ENCODE data around the gene SEMA6A. TPM values are rescaled to one million over a fixed set of nuclear protein-coding genes. Genes with fewer than 3 reads are reported as not detected.

SEMA6A gene
- total RNA-seq, 1 donor from 2014 or later: 0.27 TPM

DNA sequence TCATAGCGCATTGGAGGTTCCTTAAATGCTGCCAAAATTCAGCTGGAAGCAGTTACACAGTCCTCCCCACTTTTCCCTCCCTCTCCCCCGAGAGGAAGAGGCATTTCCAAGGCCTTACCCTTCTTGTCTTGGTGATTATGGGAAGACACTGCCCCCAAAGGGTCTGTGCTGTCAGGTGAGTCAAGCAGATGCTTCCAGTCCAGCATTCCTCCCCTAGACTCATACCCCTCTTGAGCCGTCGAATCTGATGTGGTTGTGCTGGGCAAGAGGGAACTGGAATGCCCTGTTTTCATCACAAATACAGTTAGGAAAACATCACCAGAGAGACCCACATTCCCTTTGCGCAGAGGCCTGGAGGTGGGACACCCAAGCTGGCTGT lies 107.2 kb downstream of the SEMA6A start:
- DNase-seq (ENCODE audit: low read depth): no peak

- no peak for DNase-seq (ENCODE audit: low read depth)
These were observed 107.7 kb downstream of the SEMA6A start for GRCh38 chr5:116466727-116467464.

DNA sequence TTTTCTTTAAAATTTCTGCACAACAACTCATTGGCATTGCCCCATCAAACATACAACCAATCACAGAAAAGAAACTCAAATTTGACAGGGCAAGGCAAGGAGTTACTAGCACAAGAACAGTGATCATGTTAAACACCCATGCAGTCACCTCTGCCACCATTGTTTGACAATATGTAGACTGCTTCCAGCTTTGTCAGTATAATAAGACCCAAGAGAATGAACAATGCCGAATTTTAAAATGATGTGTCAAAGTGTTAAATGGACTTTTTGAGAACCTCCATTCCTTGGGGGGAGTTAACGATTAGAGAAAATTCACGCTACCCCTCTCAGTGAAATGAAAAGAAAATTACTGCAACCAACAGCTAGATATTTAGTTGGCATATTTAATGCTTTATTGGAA lies 109.2 kb downstream of the SEMA6A start:
- no peak for DNase-seq (ENCODE audit: low read depth)

DNA sequence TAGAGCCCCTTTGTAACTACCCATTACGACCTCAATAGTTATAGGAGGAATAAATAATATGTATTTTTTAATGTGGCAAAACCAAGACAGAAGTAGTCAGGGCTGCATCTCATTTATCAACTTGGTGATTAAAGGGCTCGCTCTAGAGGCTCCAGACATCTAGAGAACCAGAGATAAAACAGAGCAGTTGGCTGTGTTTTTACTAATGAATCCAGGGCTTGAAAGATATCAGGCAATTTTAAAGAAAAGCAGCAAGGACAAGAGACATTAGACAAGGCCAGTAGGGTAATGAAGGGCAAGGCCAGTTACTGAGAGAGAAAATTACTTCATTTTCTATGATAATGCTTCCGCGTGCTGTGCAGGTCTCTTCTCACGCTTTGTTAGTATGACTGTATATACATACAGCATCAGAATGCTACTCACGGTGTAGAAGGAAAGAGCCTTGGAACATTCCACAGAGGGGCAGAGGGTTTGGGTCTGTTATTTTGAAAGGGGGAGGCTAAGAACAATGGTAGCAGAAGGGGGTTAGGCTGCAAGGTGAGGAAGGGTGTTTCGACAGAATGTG lies 110.4 kb downstream of the SEMA6A start:
- DNase-seq (ENCODE audit: low read depth): no peak

DNA sequence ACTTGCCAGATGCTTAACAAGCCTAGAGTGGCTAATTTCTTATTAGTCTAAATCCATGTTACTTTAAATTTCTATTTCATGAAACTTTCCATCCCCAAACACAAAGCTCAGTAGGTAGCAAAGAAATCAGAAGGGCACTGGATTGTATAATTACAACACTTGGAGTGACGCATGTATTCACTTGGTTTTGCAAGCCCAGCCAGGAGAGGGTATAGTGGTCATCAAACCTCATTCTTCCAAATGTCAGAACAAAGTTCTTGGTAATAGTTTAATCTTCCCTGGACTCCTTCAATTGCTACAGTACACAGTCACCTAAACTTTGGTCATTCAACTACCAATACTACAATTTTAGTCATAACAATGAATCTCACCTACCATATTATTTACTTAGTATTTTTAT lies 112.1 kb downstream of the SEMA6A start:
- DNase-seq (ENCODE audit: low read depth): no peak

- no peak for DNase-seq (ENCODE audit: low read depth)
These were observed 115.3 kb downstream of the SEMA6A start for GRCh38 chr5:116459301-116459700.

DNA sequence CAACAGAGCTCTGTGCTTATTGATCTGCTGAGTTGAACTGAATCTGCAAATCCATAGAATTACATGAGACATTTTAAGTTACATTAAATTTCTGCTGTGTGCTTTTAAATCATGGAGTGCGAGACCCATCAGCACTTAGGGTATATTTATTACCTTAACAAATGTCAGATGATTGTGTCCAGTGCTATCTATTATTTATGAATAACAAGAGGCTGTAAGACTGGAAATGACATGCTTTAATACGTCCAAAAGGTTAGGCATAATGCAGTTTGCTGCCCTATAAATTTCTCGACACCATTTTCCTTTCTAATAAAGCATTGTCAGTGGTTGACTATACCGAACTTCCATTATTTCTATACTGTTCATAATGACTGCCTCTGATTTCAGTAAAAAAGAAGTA lies 117.6 kb downstream of the SEMA6A start:
- DNase-seq (ENCODE audit: low read depth): no peak

- no peak for DNase-seq (ENCODE audit: low read depth)
These were observed 118.6 kb downstream of the SEMA6A start for GRCh38 chr5:116456036-116456435.

DNA sequence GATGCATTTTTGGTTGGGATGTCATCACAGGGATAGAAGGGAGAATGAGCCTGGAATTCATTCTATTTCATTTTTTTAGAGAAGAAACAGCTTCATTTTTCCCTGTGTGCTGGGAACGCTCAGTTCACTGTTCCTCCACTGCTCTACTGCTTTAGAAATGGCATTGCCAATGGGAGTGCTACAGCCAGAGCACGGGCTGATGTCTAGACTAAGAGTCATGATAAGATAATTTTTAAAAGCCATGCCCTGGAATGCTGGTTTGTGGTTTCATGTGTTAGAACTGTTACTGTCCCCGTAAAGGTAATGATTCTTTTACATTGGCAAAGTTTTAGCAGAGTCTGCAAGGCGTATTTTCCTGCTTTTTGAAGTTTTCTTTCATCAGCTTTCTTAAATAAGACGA lies 119.6 kb downstream of the SEMA6A start:
- DNase-seq (ENCODE audit: low read depth): peak; percentile 43

DNA sequence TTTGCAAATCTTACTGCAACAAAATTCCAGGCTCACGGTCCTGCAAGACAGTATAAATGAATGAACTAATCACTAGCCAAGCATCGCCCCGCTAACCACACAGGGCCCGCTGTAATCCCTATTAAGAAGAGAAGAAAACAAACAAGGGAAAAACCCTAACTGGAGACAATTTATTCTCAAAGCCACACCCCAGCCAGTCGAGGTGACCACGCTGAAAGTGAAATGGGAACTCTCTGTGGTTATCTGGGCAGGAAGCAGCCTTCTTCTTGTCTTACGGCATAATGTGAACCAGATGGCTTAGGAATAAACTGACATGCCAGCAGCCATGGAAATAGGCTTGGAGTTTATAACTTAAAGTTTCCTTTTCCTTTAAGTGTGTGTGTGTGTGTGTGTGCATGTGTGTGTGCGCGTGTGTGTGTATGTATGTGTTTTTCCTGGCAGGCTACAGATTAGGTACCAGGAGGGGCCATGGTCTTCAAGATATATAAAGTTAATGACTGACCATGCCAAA lies 120.2 kb downstream of the SEMA6A start:
- peak; percentile 86 for DNase-seq (ENCODE audit: low read depth)

GRCh38 chr5:116453988-116454411 lies 120.6 kb downstream of the SEMA6A start:
- peak; percentile 38 for DNase-seq (ENCODE audit: low read depth)

DNA sequence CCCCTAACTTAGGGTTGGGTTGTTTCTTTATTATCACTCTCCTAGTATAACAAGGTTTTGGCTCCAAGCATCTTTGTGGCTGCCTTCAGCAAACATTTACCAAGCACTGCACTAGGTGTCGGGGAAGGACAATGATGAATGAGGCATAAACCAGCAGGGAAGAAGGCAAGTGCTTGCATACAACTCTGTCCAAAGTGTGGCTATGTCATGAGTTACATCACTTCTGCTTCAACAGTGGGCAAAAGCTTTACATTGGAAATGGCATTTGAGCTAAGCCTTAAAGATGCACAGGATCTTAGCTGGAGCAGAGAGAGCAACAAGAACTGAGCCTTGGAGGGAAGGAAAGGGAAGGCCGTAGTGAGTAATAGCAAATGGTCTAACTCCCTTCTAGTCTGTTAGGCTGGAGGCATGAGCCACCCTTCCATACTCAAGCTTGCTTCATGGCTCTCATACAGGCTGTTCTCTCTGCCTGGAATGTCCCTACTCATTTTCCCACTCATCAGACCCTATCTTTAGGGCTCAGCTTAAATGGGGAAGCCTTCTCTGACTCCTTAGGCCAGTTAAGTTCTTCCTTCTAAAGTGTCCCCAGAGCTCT lies 121.8 kb downstream of the SEMA6A start:
- no peak for DNase-seq (ENCODE audit: low read depth)

GRCh38 chr5:116451905-116452450 lies 122.6 kb downstream of the SEMA6A start:
- DNase-seq (ENCODE audit: low read depth): no peak

DNA sequence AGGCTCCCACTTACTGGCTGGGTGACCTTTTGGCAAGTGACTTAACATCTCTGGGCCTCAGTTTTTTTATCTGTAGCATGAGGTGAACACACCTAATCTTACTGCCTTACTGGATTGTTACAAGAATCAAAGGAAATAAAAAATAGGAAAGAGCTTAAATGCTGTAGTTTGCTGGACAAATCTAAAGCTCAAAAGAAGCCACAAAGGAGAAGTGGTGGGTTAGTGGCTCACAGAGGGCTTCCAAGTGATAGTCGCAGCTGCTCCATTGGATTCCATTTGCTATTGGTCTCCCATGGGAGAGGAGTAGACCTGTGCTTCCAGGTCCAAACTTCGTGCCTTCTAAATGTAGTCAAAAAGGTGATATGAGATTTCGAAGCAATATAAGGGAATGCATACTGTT lies 123.6 kb downstream of the SEMA6A start:
- peak; percentile 17 for DNase-seq (ENCODE audit: low read depth)

DNA sequence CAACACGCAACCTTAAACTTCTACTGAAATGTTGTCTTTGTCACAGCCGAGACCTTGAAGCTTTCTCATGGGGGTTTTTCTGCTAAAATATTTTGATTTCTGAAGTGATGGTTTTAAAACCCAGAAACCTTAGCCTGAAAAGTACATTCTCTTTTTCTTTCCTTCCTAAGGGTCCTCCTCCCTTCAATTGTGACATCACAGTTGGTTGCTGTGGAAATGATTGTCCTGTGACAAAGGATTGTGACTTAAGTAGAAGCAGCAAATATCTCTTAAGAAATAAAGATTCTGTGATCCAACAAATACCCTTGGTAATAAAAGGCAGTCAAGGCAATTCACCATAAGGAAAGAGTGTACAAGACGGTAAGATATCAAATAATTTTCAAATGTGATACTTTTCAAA lies 125.2 kb downstream of the SEMA6A start:
- DNase-seq (ENCODE audit: low read depth): no peak

- DNase-seq (ENCODE audit: low read depth): no peak
These were observed 125.7 kb downstream of the SEMA6A start for GRCh38 chr5:116448870-116449427.

GRCh38 chr5:116448450-116448849 lies 126.2 kb downstream of the SEMA6A start:
- DNase-seq (ENCODE audit: low read depth): no peak

DNA sequence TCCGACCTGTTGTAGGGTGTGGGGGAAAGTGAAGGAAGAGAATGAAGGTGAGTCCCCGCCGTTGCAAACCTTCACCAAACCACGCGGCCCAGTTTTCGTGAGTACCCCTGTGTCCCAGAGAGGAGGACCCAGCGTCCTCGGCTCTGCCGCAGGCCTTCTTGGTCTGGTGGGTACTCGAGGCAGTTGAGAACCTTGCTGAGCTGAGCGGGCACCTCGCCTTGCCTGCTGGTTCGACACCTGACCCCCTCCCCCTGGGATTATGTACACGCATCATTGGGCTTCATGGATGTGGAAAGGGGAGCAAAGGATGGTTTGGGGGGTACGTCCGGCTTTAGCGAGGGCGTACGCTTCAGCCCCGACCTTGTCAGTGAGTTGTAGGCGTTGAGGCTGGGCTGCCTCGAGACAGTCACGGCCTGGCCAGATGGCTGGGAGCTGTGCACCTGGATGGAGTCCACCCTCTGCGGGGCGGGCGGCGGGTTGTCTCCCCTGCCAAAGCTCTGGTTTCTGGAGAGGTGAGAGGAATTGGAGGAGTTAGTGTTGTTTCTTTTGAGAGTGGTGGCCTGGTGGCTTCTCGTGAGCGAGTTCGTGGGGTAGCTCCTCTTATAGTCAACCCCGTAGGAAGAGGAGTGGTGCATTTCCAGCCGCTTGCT lies 128.1 kb downstream of the SEMA6A start:
- no peak for DNase-seq (ENCODE audit: low read depth)

GRCh38 chr5:116445311-116445710 lies 129.3 kb downstream of the SEMA6A start:
- DNase-seq (ENCODE audit: low read depth): no peak

- no peak for DNase-seq (ENCODE audit: low read depth)
These were observed 130.0 kb downstream of the SEMA6A start for GRCh38 chr5:116444373-116445295.

Measured in myocyte (in vitro differentiated cells).